Cerebellar cortex (tissue), 1 donor: ENCODE results near the gene PDE4DIP.
"Not testable (repeated sequence)": the region's sequence is repeated elsewhere in the genome, so short reads cannot be mapped to it uniquely, and the experiment has no call there.

Experiments used
- DNase-seq: peaks from one replicate; pipeline ENCODE4 v3.0.0-alpha.2; 2015; ENCODE audit warnings: low spot score

The PDE4DIP gene

GRCh38 chr1:148975866-148976537 is 131.8 kb downstream of the PDE4DIP start:
- DNase-seq: not testable (repeated sequence)

- DNase-seq: not testable (repeated sequence)
Observed at GRCh38 chr1:148977785-148978184, 133.6 kb downstream of the PDE4DIP start.

- DNase-seq: not testable (repeated sequence)
Observed at GRCh38 chr1:148989378-148989777, 145.2 kb downstream of the PDE4DIP start.

GRCh38 chr1:148990233-148990788 is 146.1 kb downstream of the PDE4DIP start:
- not testable (repeated sequence) for DNase-seq

- DNase-seq: not testable (repeated sequence)
Observed at GRCh38 chr1:148991818-148992217, 147.6 kb downstream of the PDE4DIP start.

GRCh38 chr1:148992364-148992763 is 148.1 kb downstream of the PDE4DIP start:
- not testable (repeated sequence) for DNase-seq

GRCh38 chr1:148996449-148997224 is 152.4 kb downstream of the PDE4DIP start:
- DNase-seq: not testable (repeated sequence)

GRCh38 chr1:148997405-148997804 is 153.2 kb downstream of the PDE4DIP start:
- DNase-seq: not testable (repeated sequence)

GRCh38 chr1:149002664-149003063 is 158.4 kb downstream of the PDE4DIP start:
- not testable (repeated sequence) for DNase-seq

- DNase-seq: not testable (repeated sequence)
Observed at GRCh38 chr1:149008326-149008725, 164.1 kb downstream of the PDE4DIP start.

- not testable (repeated sequence) for DNase-seq
Observed at GRCh38 chr1:149008769-149009168, 164.5 kb downstream of the PDE4DIP start.

GRCh38 chr1:149009761-149010160 is 165.5 kb downstream of the PDE4DIP start:
- not testable (repeated sequence) for DNase-seq

GRCh38 chr1:149012599-149012998 is 168.4 kb downstream of the PDE4DIP start:
- DNase-seq: not testable (repeated sequence)

- DNase-seq: not testable (repeated sequence)
Observed at GRCh38 chr1:149013513-149013912, 169.3 kb downstream of the PDE4DIP start.

GRCh38 chr1:149015522-149015921 is 171.3 kb downstream of the PDE4DIP start:
- DNase-seq: not testable (repeated sequence)

- DNase-seq: not testable (repeated sequence)
Observed at GRCh38 chr1:149016626-149017025, 172.4 kb downstream of the PDE4DIP start.

- not testable (repeated sequence) for DNase-seq
Observed at GRCh38 chr1:149018577-149018976, 174.3 kb downstream of the PDE4DIP start.

GRCh38 chr1:149024327-149024726 is 180.1 kb downstream of the PDE4DIP start:
- not testable (repeated sequence) for DNase-seq

GRCh38 chr1:149033916-149034315 is 189.7 kb downstream of the PDE4DIP start:
- DNase-seq: not testable (repeated sequence)

- not testable (repeated sequence) for DNase-seq
Observed at GRCh38 chr1:149043056-149043455, 198.8 kb downstream of the PDE4DIP start.

GRCh38 chr1:149064611-149065010 is 220.4 kb downstream of the PDE4DIP start:
- not testable (repeated sequence) for DNase-seq

GRCh38 chr1:149075505-149076127 is 231.4 kb downstream of the PDE4DIP start:
- DNase-seq: not testable (repeated sequence)
